Pancreas (tissue), 10 donors: ENCODE results near the gene GP2. TPM values are rescaled to one million over a fixed set of nuclear protein-coding genes. Genes with fewer than 3 reads are reported as not detected.

Source experiments
- ATAC-seq, 4 donors: fragments of 200-7000 bp; cut with Tn5 transposase; one replicate each; pipeline versions ENCODE4 v1.8.0 to v1.9.1; 2020; ENCODE audit warnings: mild to moderate bottlenecking in 4 of 4, moderate library complexity in 4 of 4
- DNase-seq, 6 donors: peaks; one replicate each; pipeline ENCODE4 v3.0.0-alpha.2; 2020
- FAIRE-seq: peaks from 2 replicates; lab custom pipeline; 2012; peaks lifted over from hg19 to GRCh38; lab: Jason Lieb, UNC
- H3K27ac ChIP-seq, 4 donors: fragments of 200-600 bp; sonication (generic); 1 replicate in 3 of 4; 2 replicates in 1 of 4; pipeline versions ENCODE4 v1.5.0 to v1.8.0; 2020
- H3K27me3 ChIP-seq, 4 donors: fragments of 200-600 bp; one replicate each; pipeline ENCODE4 v1.8.0; 2021
- H3K36me3 ChIP-seq, 3 donors: fragments of 200-600 bp; sonication (generic) in 1 of 3; one replicate each; pipeline versions ENCODE4 v1.5.0 to v1.8.0; 2020 to 2021
- H3K4me1 ChIP-seq, 3 donors: fragments of 200-600 bp; one replicate each; pipeline ENCODE4 v1.8.0; 2021
- H3K4me3 ChIP-seq, 4 donors: fragments of 200-600 bp; sonication (generic) in 2 of 4; one replicate each; pipeline versions ENCODE4 v1.5.0 to v1.8.0; 2020 to 2021
- H3K9me3 ChIP-seq, 4 donors: fragments of 200-600 bp; one replicate each; pipeline ENCODE4 v1.8.0; 2021
- CTCF ChIP-seq, 4 donors: fragments of 200-600 bp; sonication (generic) in 3 of 4; IDR thresholded peaks; one replicate each; pipeline versions ENCODE4 v1.5.0 to v1.8.0; 2021; ENCODE audit warnings: antibody characterized with exemption in 4 of 4
- WGBS, 2 donors: extraction: QIAGEN DNeasy Blood & Tissue Kit; methylation state at CpG; one replicate each; pipeline ENCODE4 v1.1.7; 2013; 5-methylcytosine and 5-hydroxymethylcytosine counted together
- intact Hi-C, 3 donors: fragments of 100-400 bp; cut with DNase I; formaldehyde crosslinking; loops; one replicate each; pipeline versions ENCODE4 v1.11.1 to v1.14.2; 2022
- polyA plus RNA-seq, 2 donors: library from polyadenylated mRNA; stranded (reverse); fragments of 200-250 nt; gene quantifications; one replicate each; pipeline ENCODE4 v1.2.3, GENCODE V29; 2013
- total RNA-seq, 6 donors: library from RNA; stranded (reverse); fragmentation: NEBNext Ultra II Directional in 4 of 6; extraction: Animal tissue kit (Norgen Biotek cat#: 25700) in 4 of 6; gene quantifications; one replicate each; pipeline versions ENCODE4 v1.2.1 to v1.2.4, GENCODE V29; 2021 to 2023
- donor health status: healthy with polysubstance abuse.
- donor health status: DM: no; HTN: no; CAD: no; lungs with moderate emphysema.
- donor health status: DM: no; HTN: no; CAD: no.
- donor health status: control.
- donor health status: control.
- donor health status: Bipolar disorder and iron deficiency.
- donor health status: DM: yes; HTN: yes; CAD: no.
- donor health status: DM: no; HTN: no; CAD: no.
- donor health status: DM: no; HTN: no; CAD: no.
- donor health status: DM: yes; HTN: yes; CAD: no.

The GP2 gene
- total RNA-seq (over 10,000 TPM; 14,691 to 38,505 (median 27,302) TPM), polyA plus RNA-seq (over 10,000 TPM in 1 of 2 donors, 1,000 to 10,000 TPM in 1; 7,130 to 10,292 TPM)

DNA sequence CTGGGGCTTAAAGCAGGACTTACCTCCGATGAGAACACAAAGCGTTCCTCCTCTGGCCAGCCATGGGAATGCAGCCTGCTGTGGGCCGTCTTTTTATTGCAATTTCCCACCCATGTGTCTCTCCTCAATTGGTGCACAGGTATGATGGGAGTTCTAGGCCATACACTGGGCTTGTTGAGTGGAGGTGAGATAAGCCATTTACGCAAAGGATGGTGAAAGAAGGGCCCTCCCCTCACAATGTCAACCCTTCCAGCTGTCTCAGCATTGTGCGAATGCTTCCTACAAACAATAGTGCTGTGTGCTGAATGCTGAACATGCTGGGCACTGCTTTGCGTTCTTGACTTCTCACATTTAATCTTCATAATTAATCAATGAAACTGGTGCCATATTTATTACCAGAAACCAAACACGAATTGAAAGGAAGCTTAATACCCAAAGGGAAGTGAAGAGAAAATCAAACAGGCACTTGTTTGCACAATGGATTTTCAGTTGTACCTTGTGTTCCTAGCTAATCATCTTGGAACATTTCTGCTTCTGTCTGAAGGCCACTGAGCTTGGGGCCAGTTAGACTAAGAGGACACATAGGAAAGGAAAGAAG is at the start of gene GP2:
Gene GP2, minus strand, starts transcription at position 70 of the 598 bp plus-strand sequence. CDS start 1,082 bp downstream, outside the sequence.
- peak in 3 of 4 donors; percentile 20 to 26 (median 24) for TF ChIP-seq CTCF (IDR thresholded peaks at IDR 0.05)
- DNase-seq (peak in 5 of 6 donors; percentile 75 to 91 (median 81)), ATAC-seq (peak; percentile 36 to 56 (median 51)), FAIRE-seq (no peak)
- Histone ChIP-seq H3K36me3 (peaks cover 0 to 47% (median 26%) of the 10 kb centered on the region in 3 donors), H3K4me3 (peak within 1 kb of the TSS; percentile 33 to 58 (median 43)), H3K27ac (peak within 1 kb of the TSS; percentile 80 to 97 (median 87)), H3K4me1 (peaks cover 13 to 39% (median 30%) of the 10 kb centered on the region in 3 donors), H3K27me3 (no peaks in the 10 kb centered on the region), H3K9me3 (no peaks in the 10 kb centered on the region)
- intact Hi-C loops: no loop called here
- WGBS, 2 donors: 11 to 19% methylated on average over 7 of the region's 7 CpGs

DNA sequence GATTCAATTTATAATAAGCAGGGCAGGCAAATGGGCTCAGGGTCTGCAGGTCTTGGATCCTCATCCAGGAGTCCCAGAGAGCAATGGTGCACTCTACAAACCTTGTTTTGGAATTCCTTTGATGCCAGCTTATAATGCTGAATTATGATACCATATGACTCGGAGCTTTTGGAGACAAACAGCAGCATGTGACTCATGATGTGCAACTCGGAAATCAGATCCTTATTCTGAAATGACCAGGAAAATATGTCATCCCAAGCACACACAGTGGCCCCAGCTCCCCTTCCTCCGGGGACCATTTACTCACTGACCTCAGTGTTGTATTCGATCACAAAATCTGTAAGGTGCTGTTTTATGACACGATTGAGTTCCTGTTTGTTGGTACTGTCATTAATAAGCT is 45.4 kb upstream of the GP2 start:
- Histone ChIP-seq H3K27ac (no peak overlapping the region), H3K36me3 (no peaks in the 10 kb centered on the region), H3K4me3 (no peak overlapping the region), H3K9me3 (no peaks in the 10 kb centered on the region), H3K27me3 (no peaks in the 10 kb centered on the region), H3K4me1 (peaks cover 0 to 3% (median 0%) of the 10 kb centered on the region in 3 donors)
- no peak for TF ChIP-seq CTCF (IDR thresholded peaks at IDR 0.05)
- WGBS, 2 donors: 90 to 91% methylated on average over 5 of the region's 5 CpGs
- DNase-seq (no peak), FAIRE-seq (no peak), ATAC-seq (no peak)
- intact Hi-C loops: no loop called here

- Histone ChIP-seq H3K4me3 (no peak overlapping the region), H3K27ac (no peak overlapping the region), H3K9me3 (no peaks in the 10 kb centered on the region), H3K4me1 (peaks cover 0 to 3% (median 0%) of the 10 kb centered on the region in 3 donors), H3K27me3 (no peaks in the 10 kb centered on the region), H3K36me3 (no peaks in the 10 kb centered on the region)
- 85 to 86% methylated on average over 9 of the region's 9 CpGs for WGBS, 2 donors
- ATAC-seq (no peak), DNase-seq (no peak), FAIRE-seq (no peak)
- intact Hi-C loops: no loop called here
- no peak for TF ChIP-seq CTCF (IDR thresholded peaks at IDR 0.05)
These were observed 42.2 kb upstream of the GP2 start for GRCh38 chr16:20369452-20370054.

DNA sequence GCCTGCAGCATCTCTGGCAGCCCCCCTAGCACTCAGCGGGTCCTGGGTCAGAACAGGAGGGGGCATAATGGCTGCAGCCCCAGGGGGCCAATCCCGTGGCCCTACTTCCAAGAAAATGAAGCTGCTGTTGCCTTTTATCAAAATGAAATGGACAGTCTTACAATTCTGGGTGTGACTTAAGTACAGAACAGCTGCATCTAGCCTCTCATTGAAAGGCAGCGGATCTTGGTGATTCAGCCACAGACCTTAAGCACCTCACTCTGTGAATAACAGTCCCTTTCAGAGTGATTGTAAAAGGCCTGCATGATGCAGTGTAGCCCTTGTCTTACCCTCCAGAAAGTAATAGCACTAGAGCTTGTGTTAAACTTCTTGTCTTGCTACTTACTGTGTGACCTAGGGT is 36.7 kb upstream of the GP2 start:
- DNase-seq (peak in 1 of 6 donors; percentile 31), FAIRE-seq (no peak), ATAC-seq (no peak)
- Histone ChIP-seq H3K27me3 (no peaks in the 10 kb centered on the region), H3K36me3 (no peaks in the 10 kb centered on the region), H3K9me3 (no peaks in the 10 kb centered on the region), H3K27ac (no peak overlapping the region), H3K4me1 (peaks cover 0 to 9% (median 6%) of the 10 kb centered on the region in 3 donors), H3K4me3 (no peak overlapping the region)
- no peak for TF ChIP-seq CTCF (IDR thresholded peaks at IDR 0.05)
- intact Hi-C loops: no loop called here
- 88 to 94% methylated on average over 3 of the region's 3 CpGs for WGBS, 2 donors

GRCh38 chr16:20363191-20363590 is 35.9 kb upstream of the GP2 start:
- intact Hi-C loops: no loop called here
- 36 to 41% methylated on average over 2 of the region's 2 CpGs for WGBS, 2 donors
- no peak for DNase-seq

More at GRCh38 chr16:20363191-20363590, 35.9 kb upstream of the GP2 start:
- Histone ChIP-seq H3K27ac (no peak overlapping the region), H3K9me3 (no peaks in the 10 kb centered on the region), H3K36me3 (no peaks in the 10 kb centered on the region), H3K4me1 (peaks cover 0 to 9% (median 6%) of the 10 kb centered on the region in 3 donors), H3K4me3 (no peak overlapping the region), H3K27me3 (no peaks in the 10 kb centered on the region)
- TF ChIP-seq CTCF (IDR thresholded peaks at IDR 0.05): no peak
- no peak for FAIRE-seq
- peak; percentile 54 to 86 (median 80) for ATAC-seq
